ENCODE measurements around the gene MACROH2A1.

The MACROH2A1 gene

DNA sequence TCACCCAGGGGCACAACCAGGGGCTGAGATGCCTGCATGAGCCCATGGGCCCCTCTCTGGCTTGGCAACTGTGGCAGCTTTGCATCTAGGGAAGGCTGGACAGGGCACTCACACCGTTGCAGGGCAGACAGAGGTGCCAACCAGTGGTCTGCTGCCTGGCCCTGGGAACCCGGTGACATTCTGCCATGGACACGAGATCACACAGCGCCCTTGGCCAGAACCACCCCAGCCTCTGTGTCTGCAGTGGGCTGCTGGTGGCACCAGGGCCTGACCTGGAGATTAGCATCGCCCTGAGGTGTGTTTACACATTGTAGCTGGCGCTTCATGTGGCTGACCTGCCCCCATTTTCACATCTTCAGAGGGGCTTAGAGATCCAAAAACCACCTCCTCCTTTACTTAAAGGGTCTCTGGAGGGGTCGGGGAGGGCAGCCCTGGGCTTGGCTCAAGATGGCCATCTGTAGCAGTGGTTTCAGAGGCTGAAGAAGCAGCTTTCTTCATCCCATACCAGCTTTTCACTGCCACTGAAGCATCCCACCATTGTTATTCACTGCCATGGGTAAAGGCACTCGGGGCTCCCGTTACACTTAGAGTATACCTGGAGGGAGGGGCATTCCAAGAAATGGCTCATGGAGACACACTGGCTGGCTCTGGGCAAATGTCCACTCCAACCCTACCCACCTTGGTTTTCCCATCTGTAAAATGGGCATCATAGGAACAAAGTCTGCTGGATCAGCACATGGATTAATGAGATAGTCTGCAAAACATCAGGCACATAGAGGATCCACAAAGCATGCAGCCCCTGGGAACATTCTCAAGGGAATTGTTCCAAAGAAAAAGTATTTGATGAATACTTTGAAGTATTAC is 36.7 kb upstream of the MACROH2A1 start:
- no peak for DNase-seq

DNA sequence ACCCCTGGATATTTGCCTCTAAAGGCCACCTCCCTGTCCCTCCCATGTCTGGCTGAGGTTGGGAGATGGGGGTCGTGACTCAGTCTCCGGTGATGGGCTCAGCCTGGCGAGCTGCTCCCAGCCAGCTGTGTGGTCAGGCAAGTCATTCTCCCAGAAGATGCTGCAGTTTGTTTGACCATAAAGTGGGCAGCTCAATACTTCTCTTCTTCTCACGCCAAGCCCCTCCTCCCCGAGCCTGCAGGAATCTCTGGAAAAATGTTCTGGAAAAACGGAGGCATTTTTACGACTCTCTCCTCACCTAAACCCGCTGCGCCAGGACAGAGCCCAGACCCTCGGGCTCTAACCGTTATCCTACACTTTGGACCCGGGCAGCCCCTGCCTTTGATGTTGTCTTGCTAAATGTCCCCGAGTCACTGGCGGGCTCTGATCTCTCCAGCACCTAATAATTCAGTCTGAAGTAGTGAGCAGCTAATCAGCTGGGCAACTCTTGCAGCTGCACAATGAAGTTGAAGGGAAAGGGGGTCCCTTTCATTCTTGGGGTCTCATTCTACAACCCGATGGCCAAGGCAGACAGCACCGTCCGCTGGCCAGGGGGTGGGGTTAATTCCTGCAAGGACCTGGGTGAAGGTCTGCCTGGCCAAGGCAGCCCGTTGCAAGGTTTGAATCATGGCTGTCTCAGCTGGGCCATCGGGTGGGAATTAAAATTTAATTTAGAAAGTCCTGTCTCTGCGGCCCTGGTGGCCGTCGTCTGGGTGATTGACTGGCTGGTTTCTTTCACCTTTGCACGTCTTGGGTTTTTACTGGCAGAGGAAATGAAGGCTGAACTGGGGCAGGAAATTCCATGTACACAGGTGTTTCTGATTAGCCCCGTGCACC is 35.8 kb upstream of the MACROH2A1 start:
- DNase-seq: no peak

DNA sequence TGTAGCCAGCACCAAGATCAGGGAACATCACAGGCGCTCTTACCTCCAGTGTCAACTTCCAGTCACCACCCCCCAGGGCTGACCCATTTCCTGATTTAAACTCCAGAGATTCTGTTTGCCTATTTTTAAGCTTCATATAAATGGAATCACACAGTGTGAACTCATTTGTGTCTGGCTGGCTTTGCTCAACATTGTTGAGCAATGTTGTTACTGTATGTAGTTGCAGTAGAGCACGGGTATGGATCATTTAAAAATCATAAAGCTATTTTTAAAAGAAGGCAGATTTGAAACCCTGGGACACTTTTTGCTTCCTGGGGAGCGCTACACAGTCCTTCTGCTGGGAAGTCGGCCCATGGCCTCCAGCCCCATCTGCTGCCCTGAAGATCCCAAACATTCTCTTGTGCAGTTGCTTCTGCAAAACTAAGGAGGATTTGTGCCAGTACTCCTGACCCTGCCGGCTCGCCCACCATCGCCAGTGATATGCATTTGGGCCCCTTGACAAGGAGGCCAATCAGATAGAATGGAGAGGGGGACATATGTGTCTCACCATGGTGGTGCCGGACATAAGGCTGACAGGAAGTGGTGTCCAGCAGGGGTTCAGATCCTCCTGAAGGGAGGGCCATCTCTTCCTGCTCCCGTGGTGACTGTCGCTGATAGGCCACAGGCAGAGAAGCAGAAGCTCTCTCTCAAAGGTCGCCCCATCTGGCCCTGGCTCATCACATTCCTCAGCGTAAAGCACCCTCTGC is 34.8 kb upstream of the MACROH2A1 start:
- no peak for DNase-seq

DNA sequence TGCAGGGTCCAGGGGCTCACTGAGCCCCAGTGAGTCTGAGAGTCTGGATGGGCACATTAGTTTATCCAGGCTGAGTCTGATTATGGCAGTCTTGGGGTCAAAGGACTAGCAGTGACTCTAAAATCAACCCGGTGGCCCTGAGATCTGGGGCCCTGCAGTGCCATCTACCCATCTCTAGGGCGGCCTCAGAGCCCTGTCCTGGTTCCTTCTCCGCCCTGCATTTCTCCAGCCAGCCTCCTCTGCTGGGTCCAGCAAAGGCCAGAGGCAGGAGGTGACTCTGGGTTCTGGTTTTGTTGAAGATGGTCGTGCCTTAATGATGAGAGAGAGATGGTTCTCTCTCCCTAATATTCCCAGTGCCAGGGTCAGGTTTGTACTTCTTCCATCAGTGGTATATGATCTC is 33.1 kb upstream of the MACROH2A1 start:
- no peak for DNase-seq

DNA sequence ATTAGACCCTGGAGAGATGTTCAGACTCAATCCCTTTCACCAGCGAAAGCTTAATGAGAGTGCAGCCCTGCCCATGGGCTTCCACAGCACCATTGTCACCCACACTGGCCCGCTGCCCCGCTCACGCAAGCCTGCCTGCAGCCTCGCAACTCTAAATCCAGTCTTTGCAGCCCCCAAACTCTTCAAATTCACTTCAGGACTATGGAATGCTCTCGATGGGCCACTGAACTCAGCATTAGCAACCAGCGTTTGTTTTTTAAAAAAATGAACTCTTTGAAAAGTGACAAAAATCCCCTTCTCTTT is 31.1 kb upstream of the MACROH2A1 start:
- no peak for DNase-seq

DNA sequence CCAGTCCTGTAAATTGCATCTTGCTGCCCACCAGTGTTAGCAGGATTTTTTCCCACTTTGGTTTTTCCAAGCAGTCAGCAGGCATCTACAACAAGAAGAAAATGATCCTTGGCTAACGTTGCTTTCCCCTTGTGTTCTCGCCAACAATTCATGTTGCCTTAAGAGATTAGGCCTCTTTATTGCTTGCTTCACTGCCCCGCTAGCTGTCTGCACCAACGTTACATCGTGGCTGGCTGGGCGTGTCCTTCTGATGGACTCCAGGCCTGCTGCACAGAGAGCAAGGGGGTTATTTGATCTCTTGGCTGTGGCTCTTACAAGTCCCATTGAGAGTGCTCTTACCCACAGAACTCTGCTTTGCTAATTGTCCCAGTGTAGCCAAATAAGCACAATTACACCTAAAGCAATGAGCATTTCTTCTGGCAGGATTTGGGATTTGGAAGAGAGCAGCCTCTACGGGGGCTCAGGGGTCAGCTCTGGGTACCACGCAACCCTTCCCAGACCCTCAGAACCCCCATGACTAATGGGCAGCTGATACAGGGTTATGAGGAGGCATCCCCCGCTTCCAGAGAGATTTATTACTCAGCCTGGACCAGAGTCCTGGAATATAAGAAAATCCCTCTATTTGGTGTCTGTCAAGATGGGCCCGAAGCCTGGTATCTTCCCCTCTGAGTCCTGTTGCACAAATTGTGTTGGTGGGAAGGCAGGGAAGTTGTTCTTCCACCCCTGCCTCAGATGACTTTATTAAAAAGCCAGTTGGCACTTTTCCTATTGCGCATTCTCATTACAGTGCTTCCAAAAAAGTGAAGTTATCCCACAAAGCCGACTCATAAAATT is 30.5 kb upstream of the MACROH2A1 start:
- DNase-seq: no peak

DNA sequence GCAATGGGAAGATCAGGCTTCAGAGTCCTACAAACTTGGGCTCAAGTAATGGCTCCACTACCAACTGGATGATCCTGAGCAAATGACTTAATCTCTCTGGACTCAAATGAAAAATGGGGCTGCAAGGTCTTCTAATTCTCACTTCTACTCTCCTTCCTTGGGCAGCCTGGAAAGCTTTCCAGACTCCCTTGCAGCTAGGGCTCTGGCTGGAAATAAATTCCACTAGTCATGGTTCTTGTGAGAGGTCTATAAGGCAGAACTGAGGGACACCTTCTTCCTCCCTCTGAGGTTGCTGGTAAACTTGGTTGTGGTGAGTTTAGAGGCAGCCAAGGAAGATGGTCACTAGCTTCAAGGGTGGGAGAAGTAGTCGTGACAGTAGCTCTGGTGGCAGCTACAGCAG is 29.6 kb upstream of the MACROH2A1 start:
- no peak for DNase-seq

DNA sequence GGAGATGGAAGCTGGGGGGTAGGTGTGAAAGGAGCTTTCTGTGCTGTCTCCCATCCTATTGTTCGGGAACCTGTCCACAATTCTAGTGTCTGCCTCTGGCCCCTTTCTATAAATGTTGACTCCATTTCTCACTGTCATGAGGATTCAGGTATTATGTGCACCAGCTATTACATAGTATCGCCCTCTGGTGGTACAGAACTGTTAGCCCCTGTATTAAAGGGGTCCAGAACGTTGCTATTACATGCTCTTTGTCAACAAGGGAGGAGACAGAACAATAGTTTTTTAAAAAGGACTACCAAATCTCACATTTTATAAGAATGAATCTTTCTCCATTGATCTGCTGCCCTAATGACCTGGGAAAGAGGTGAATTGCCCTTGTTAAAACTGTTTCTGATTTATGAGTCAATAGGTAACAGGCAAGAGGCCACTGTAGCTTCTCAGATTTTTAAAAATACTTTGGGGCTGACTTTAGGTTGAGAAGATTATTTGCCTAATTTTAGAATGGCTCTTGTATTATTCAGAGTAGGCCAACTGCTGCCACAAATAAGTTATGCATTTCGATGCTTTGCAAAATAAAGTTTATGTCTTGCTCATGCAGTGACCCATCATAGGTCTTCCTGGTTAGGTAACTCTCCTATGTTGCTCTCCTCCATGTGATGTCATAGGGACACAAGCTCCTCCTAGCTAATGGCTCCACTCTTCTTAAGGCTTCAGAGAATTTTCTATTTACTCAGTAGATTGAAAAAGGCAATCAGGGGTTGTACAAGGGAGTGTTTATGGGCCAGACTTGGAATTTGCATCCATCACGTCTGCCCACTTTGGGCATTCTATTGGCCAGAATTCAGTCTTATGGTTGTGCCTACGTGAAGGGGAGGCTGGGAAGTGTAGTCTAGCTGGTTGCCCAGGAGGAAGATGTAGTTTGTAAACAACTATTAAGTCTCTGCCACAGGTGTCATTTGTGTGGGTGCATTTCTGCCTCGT is 27.4 kb upstream of the MACROH2A1 start:
- no peak for DNase-seq

DNA sequence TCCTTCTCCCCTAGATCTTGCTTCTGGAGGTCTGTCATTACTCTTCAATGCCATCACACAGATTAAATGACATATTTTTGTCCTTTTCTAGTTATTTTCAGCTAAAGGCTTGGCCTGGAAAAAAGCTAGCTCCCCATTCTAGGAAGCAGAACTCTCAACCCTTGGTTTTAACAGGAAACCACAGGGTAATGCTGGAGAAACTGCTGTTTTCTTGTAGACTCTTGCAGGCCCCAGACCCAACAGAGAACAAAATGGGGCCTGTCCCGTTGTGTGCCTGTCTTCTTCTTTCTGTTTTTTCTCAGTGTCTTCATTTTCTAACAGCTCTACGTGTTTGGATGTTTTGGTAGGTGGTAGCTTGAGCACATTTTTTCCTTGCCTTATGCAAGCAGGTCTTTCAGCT is 26.6 kb upstream of the MACROH2A1 start:
- DNase-seq: no peak

DNA sequence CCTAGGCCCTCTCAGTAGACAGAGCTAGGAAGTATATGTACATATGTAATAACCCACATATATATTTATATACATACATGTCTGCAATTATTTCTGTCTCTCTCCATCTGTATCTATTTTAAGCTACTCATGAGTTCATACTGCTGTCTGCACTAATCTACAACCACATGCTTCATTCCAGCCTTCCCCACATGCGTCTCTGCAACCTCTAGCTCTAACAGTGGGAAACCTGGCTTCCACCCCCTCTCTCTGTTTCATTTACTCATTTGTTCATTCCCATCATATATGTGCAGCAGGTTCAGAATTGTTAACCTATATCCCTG is 24.8 kb upstream of the MACROH2A1 start:
- DNase-seq: no peak

DNA sequence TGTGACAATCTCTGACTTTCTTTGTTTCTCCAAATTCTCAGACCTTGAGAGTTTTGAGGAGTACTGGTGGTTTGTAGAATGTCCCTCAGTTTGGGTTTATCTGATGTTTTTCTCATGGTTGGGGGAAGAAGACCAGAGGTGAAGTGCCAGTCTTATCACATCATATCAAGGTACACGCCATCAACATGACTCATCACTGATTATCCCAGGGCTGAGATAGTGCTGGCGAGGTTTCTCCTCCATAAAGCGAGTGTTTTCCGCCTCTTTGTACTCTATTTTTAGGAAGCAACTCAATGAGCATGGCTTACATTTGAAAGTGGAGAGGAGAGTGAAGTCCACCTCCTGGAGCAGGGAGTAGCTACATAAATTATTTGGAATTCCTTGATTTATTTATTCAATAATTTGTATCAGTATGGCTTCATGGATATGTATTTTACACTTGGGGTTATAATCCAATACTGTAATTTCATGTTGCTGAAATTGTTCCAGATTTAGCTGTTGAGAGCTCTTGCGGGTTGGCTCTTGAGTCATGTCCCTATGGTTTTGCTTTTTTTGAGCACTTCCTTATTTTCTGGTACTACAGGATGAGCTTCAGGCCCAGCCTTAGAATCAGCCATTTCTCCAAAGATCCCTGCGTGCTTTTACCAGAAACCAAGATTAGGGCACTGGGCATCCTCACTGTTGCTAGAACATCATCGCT is 24.3 kb upstream of the MACROH2A1 start:
- DNase-seq: no peak

DNA sequence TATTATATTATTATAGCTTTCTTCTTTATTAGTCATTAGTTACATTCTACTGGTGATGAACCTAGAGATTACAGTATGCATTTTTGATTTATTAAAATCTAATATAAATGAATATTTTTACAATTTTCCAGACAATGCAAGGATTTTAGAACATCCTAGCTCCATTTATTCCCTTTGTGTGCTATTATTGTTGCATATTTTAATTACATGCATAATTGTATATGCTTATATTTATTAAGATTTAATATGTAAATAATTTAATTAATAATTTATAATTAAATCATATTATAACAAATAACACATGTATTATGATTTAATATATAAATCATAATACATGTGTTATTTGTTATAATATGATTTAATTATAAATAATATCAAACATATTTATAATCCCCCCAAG is 23.4 kb upstream of the MACROH2A1 start:
- DNase-seq: no peak

DNA sequence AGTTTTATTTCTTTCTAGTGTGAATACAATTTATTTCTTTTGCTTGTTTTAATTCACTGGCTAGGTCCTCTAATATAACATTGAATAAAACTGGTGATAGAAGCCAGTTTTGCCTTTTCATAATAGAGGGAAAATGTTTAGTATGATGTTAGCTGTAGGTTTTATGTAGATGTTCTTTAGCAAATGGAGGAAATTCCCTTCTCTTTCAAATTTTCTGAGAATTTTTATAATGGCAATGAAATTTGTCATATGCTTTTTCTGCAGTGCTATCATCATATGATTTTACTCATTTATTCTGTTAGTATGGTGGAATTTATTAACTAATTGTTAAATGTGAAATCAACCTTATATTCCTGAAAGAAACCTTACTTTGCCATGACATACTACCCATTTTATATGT is 18.1 kb upstream of the MACROH2A1 start:
- no peak for DNase-seq

DNA sequence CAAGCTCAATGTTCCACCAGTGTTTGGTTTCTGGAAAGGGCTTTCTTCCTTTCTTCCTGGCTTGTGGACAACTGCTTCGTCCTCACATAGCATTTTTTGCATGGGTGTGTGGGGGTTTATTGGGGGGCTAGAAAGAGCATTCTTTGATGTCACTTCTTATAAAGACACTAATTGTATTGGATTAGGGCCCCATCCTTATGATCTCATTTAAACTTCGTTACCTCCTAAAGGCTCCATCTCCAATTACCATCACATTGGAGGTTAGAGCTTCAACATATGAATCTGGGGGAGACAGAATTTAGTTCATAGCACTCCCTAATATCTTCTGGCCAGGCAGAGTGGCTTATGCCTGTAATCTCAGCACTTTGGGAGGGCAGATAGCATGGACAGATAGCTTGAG is 6.1 kb upstream of the MACROH2A1 start:
- no peak for DNase-seq

DNA sequence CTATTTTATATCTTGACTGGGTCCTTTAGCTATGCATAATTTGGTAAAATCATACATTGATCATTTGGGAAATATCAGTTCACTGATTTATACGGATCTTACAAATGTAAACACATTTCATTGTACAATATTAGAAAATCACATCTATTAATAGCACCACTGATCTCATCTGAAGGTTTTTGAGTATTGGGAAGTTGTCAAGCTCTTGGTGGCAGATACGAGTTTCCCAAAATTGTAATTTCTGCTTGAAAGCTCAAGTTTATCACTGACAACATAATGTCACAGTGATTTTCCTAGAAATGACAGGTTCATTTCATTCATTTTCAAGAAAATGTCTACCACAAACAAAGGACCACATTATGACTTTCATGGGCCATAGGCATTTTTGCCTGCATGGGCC is 3.0 kb upstream of the MACROH2A1 start:
- DNase-seq: no peak

DNA sequence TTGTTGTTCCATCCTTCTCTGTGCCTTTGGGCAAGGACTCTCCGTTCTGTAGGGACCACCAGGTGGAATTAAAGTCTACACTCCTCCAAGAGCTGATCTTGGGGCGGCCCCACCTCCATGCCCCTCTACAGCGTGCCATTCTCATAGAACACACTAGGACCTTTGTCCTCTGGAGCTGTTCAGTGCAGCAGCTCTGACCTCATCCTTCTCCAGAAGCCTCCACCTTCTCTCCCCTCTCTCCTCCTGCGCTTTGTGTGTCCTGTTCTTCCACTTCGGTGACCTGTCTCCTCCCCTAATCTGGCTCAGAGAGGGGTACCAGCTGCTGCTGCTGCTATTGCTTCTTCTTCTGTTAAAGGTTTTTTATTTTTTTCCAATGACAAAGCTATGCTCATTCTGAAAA is 1.8 kb upstream of the MACROH2A1 start:
- DNase-seq: no peak

DNA sequence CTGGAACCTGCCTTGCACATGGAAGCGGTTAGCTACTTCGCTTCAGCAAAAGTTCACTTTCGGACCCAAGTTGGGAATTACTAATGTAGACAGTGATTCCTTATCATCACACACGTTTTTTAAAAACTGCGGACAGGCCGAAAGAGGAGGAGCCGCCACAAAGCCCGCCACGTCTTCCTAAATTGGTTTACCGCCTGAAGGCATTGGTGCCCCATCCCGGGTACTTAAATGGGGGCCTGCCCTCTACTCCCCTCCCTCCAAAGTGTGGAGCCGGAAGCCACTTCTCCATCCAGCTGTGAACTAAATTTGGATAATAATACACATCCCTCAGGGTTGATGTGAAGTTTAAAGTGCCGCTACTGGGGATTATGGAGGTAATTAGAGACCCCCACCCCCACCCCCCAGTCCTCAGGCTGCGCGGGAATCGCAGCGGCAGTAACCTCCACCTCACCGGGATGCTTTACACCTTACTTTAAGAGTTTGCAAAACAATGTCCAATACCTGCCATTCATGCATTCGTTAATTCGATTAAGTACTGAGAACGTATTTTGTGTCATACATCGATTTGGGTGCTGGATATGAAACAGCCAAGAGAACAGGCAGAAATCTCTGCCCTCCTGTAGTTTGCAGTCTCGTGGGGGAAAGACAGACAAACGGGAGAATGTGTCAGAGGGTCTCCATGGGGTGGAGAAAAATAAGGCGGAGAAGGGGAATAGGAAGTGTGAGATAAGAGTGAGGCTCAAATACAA is 937 bp upstream of the MACROH2A1 start:
- DNase-seq: no peak

DNA sequence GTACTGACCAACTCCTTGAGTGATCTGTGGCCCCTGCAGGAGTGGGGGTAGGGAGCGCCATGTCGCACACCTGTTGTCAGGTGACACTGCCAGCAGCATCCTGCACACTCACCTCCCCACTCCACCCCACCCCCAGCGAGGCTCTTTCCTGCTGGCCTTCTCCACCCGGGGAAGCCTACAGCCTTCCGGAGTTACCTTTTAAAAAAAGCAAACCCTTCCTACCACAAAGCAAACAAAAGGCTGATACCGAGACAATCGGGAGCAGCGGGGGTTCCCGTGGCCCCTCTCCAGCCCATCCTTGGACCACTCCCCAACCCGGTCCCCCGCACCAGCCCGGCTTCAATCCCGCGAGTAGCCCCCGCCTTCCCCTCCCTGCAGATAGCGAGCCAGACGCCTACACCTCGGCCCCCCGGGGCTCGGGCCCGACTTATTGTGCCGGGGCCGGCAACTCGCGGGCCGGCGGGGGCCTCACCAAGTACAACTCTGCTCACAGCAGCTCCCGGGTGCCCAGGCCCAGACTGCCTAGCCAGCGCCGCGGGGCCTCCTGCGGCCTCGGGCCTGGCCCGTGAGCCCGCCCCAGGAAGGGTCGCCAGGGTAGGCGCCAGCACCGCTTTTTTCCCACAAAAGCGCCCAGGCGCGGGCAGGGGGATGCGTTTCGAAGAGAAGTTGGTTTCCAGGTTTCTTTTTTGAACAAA is 724 bp downstream of the MACROH2A1 start:
- peak; percentile 51 for DNase-seq

DNA sequence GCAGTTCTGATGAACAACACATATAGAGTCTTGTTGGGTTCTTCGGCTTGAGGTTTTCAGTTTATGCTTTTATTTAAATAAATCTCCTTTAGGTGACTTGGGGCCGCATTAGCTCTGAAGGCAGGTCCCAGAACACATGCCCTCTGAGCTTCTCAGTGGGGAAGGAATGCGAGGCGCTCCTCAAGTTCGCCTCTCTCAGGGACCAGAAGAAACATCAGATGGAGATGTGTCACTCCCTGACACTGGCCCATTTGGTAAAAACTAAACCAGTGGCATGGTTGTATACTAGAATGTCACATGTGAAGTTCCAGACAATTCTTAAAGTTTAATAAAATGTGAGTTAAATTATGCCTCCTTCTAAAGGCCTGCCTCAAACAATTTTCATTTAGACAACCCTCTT is 1.9 kb downstream of the MACROH2A1 start:
- no peak for DNase-seq

All from 8988T (cell line).